Muscle layer of colon (tissue), 2 donors: Measurements from ENCODE around the gene HIPK3.

Source experiments
- H3K27ac ChIP-seq: one replicate; pipeline ENCODE4 v1.7.0; 2013; ENCODE audit warnings: low read depth, mild to moderate bottlenecking, low read length, moderate library complexity
- H3K27me3 ChIP-seq, 2 donors: one replicate each; pipeline ENCODE4 v1.7.0; 2013; ENCODE audit warnings: low read length in 2 of 2, mild to moderate bottlenecking in 2 of 2; ENCODE audit not compliant: insufficient read depth in 2 of 2, control insufficient read depth in 1 of 2
- H3K36me3 ChIP-seq: one replicate; pipeline ENCODE4 v1.7.0; 2013; ENCODE audit warnings: mild to moderate bottlenecking, low read length; ENCODE audit not compliant: insufficient read depth
- H3K4me1 ChIP-seq: one replicate; pipeline ENCODE4 v1.7.0; 2013; ENCODE audit warnings: mild to moderate bottlenecking, low read length; ENCODE audit not compliant: insufficient read depth
- H3K4me3 ChIP-seq, 2 donors: one replicate each; pipeline ENCODE4 v1.7.0; 2013; ENCODE audit warnings: low read length in 2 of 2, low read depth in 1 of 2, mild to moderate bottlenecking in 1 of 2, moderate library complexity in 1 of 2
- H3K9ac ChIP-seq: one replicate; pipeline ENCODE4 v1.7.0; 2013; ENCODE audit warnings: low read length
- H3K9me3 ChIP-seq: one replicate; pipeline ENCODE4 v1.7.0; 2013; ENCODE audit warnings: mild to moderate bottlenecking, low read length
- donor health status: abdominal sarcoma.
- donor health status: Adenocarcinoma of cecum.

The HIPK3 gene

DNA sequence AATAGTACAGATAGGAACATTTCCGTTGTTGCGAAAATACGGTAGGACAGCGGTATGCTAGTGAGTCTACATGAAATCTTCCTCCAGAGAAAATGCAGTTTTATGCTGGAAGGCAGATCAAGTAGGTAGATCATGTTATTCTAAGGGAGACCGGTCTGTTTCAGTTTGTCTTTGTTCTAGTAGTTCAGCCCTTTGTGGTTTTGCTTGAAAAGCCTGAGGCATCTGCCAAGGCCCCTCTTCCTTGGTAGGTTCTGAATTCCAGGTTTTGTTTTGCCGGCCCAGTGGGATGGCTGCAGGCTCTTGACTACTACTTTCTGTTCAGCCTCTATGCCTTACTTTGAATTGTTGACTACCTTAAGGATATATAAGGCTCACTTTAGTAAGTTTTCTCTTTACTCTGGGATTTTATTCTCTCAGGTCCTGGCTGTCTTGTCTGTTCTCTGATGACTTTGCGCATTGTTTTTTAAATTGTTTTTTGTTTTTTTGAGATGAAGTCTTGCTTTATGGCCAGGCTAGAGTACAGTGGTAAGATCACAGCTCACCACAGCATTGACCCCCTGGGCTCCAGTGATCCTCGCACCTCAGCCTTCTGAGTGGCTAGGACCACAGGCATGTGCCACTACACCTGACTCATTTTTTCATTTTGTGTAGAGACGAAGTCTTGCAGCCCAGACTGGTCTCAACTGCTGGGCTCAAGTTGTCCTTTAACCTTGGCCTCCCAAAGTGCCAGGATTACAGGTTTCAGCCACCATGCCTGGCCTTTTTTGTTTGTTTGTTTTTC lies 53.7 kb downstream of the HIPK3 start:
- Histone ChIP-seq H3K27me3 (no peaks in the 10 kb centered on the region), H3K9me3 (no peaks in the 10 kb centered on the region), H3K4me1 (peaks cover 34% of the 10 kb centered on the region), H3K9ac (no peak overlapping the region), H3K27ac (no peak overlapping the region), H3K36me3 (no peaks in the 10 kb centered on the region), H3K4me3 (no peak overlapping the region)

DNA sequence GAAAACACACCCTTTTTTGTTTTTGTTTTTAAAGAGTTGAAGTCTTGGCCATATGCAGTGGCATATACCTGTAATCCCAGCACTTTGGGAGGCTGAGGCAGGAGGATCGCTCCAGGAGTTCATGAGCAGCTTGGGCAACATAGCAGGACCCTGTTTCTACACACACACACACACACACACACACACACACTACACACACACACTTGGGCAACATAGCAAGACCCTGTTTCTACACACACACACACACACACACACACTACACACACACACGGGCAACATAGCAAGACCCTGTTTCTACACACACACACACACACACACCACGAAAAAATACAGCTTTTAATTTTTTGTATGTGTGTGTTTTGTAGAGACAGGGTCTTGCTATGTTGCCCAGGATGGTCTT lies 54.5 kb downstream of the HIPK3 start:
- H3K36me3 ChIP-seq: no peaks in the 10 kb centered on the region
- no peak overlapping the region for H3K27ac ChIP-seq
- peaks cover 38% of the 10 kb centered on the region for H3K4me1 ChIP-seq
- no peak overlapping the region for H3K9ac ChIP-seq
- H3K9me3 ChIP-seq: no peaks in the 10 kb centered on the region
- H3K4me3 ChIP-seq: no peak overlapping the region
- no peaks in the 10 kb centered on the region for H3K27me3 ChIP-seq

DNA sequence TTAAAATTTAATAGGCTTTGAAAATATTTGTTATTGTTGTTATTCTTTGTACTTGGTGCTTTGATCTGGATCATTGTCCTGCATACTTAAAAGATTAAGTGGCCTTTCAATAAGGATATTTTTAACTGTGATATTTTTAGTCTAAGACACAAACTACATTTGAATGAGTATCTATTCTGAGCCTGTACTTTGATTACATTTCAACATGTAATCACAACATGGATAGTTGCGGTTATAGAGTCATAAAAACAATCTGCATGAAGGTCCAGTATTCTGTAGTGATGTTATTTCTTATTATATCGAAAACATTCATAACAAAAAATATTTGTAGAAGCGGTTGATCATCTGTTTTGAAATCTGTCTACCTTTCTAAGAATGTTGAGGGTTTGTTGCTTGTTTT lies 58.6 kb downstream of the HIPK3 start:
- Histone ChIP-seq H3K9me3 (no peaks in the 10 kb centered on the region), H3K27me3 (no peaks in the 10 kb centered on the region), H3K27ac (no peak overlapping the region), H3K4me1 (peaks cover 43% of the 10 kb centered on the region), H3K4me3 (no peak overlapping the region), H3K9ac (no peak overlapping the region), H3K36me3 (no peaks in the 10 kb centered on the region)

DNA sequence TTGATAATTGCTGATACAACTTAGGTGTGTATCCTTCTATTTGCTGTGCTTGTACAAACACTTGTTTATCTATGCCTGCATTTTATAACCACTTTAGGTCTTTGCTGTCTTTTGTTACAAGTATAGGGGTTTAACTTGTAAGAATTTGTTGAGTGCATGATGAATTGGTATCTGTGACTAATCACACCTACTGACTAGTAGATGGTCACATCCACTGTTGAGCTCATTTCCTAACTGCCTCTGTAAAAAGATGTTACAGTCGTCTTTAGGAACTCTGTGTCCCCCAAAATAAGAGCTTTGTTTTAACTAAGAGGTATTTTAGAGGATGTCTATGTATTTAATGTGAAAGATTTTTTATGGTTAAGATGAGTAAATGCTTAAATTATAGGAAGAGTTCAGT lies 60.5 kb downstream of the HIPK3 start:
- H3K9ac ChIP-seq: no peak overlapping the region
- no peaks in the 10 kb centered on the region for H3K27me3 ChIP-seq
- H3K9me3 ChIP-seq: no peaks in the 10 kb centered on the region
- H3K27ac ChIP-seq: no peak overlapping the region
- H3K4me3 ChIP-seq: no peak overlapping the region
- H3K36me3 ChIP-seq: no peaks in the 10 kb centered on the region
- H3K4me1 ChIP-seq: peaks cover 39% of the 10 kb centered on the region

DNA sequence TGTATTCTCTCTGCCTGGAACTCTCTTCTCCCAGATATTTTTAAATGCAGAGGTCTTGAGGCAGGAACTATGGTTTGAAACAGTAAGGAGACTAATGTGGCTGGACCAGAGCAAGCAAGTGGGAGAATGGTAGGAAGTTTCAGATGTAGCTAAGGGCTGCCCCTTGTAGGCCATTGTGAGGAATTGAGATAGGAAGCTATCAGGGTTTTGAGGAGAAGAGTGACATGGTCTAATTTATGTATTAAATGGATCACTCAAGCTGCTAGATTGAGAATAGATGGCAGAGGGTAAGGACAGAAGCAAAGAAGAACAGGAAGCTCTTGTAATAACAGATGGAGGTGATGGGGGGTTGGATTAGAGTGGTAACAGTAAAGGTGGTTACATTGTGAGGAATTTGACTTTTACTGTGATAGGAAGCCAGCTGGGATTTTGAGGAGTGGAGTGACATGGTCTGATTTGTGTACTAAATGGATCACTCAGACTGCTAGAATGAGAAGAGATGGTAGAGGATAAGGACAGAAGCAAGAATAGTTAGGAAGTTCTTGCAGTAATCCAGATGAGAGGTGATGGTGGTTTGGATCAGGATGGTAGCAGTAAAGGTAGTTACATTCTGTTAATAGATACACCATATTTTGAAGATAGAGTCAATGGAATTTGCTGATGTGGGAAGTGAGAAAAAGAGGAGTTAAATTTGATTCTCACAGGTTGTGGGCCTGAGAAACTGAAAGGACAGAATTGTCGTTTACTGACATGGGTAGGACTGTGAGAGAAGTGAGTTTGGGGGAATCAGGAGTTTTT lies 63.0 kb downstream of the HIPK3 start:
- Histone ChIP-seq H3K4me1 (peaks cover 51% of the 10 kb centered on the region), H3K9me3 (no peaks in the 10 kb centered on the region), H3K27ac (no peak overlapping the region), H3K9ac (no peak overlapping the region), H3K36me3 (no peaks in the 10 kb centered on the region), H3K4me3 (no peak overlapping the region), H3K27me3 (no peaks in the 10 kb centered on the region)

DNA sequence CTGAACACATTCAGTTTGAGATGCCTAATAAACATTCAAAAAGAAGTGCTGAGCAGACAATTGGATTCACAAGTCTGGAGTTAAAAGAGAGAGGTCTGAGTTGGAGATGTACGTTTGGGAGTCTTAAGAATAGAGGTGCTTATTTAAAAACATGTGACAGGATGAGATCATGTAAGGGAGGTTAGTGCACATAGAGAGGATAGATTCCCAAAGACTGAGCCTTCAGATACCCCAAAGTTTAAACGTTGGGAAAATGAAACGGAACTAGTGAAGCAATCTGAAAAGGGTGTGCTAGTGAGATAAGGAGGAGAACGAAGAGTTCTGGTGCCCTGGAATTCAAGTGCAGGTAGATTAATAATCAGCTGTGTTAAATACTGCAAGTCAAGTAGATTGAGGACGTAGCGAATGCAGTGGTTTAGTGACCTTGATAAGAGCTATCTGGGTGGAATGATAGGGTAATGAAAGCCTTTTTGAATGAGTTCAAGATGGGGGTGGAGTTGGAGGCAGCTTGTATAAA lies 63.7 kb downstream of the HIPK3 start:
- Histone ChIP-seq H3K9ac (no peak overlapping the region), H3K36me3 (no peaks in the 10 kb centered on the region), H3K4me3 (no peak overlapping the region), H3K4me1 (peaks cover 51% of the 10 kb centered on the region), H3K27ac (no peak overlapping the region), H3K9me3 (no peaks in the 10 kb centered on the region), H3K27me3 (no peaks in the 10 kb centered on the region)

DNA sequence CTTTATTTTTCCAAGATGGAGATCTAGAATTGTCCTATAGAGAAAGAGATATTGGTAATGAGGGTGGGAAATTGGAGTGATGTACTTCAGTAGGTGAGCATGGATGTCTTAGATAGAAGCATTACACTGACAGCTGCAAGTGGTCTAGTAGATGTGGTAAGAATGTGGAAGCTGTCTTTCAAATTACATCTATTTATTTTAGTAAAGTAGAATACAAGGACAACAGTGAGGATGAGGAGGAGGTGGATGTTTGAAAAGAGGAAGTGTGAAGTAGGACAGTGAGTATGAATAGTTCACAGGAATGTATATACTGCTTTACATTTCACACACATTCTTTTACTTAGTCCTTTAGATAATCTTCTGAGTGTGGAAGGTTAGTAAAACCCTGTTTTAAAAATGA lies 64.2 kb downstream of the HIPK3 start:
- Histone ChIP-seq H3K4me1 (peaks cover 52% of the 10 kb centered on the region), H3K4me3 (no peak overlapping the region), H3K27me3 (no peaks in the 10 kb centered on the region)

DNA sequence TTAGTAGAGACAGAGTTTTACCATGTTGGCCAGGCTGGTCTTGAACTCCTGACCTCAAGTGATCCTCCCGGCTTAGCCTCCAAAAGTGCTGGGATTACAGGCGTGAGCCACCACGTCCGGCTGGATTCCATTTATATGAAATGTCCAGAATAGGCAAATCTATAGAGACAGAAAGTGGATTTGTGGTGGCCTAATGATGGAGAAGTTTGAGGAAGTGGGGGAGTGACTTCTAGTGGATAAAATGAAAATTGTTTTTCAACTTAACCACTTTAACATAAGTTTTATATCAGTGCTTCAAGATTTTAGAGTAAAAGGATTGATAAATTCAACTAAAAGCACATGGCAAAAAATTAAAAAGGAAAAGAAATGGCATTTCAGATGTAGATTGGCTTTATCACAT lies 66.2 kb downstream of the HIPK3 start:
- Histone ChIP-seq H3K9me3 (no peaks in the 10 kb centered on the region), H3K4me1 (peaks cover 62% of the 10 kb centered on the region), H3K27ac (no peak overlapping the region), H3K36me3 (no peaks in the 10 kb centered on the region), H3K4me3 (no peak overlapping the region), H3K9ac (no peak overlapping the region), H3K27me3 (no peaks in the 10 kb centered on the region)

More for the DNA sequence above, 64.2 kb downstream of the HIPK3 start:
- Histone ChIP-seq H3K9ac (no peak overlapping the region), H3K27ac (no peak overlapping the region), H3K9me3 (no peaks in the 10 kb centered on the region), H3K36me3 (no peaks in the 10 kb centered on the region)

DNA sequence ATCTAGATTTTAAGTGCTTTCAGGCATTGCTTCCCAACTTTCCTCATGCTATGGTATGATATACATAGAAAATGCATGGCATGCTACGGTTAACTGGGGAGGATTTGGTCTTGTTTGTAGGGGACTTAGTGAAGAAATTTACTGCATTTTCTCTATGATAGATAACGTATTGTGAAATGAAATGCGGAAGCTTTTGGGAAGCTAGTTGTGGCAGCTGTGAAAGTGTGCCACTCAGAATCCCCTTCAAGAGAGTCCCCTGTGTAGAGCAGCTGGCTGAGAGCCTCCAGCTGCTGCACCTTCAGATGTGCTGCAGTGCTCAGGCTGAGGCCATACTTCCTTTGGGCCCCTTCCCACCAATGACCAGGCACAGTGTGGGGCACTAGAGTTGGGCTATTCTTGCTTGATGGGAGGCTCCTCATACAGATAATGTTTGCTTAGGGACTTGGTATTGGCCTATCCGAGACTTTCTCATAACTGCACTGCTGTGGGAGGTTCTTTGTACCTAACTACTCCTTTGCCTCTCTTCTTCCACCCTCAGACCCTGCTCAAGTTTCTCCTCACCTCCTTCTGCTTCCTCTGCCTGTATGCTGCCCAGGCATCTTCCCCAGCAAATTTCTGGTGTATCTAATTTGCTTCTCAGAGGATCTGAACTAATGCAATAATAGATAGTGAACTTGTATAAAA lies 67.3 kb downstream of the HIPK3 start:
- no peaks in the 10 kb centered on the region for H3K9me3 ChIP-seq
- H3K4me1 ChIP-seq: peaks cover 62% of the 10 kb centered on the region
- H3K27ac ChIP-seq: no peak overlapping the region
- H3K9ac ChIP-seq: no peak overlapping the region
- H3K4me3 ChIP-seq: no peak overlapping the region
- no peaks in the 10 kb centered on the region for H3K27me3 ChIP-seq
- no peaks in the 10 kb centered on the region for H3K36me3 ChIP-seq

DNA sequence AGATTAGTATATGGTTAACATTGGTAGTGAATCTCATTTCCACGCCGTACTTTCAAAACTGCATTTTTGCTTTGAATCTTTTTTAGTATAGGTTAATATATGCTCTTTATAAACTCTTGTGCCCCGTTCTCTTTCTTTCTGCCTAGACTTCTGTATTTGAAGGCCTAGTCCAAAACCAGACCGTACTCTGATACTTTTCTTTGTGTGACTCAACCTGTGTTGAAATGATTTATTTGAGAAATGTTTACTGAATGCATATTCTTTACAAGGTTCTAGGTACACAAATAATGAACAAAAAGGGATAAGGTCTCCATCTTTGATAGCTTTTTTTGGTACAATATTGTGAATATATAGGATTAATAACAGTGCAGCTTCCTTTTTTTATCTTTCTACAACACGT lies 68.3 kb downstream of the HIPK3 start:
- H3K9me3 ChIP-seq: no peaks in the 10 kb centered on the region
- peaks cover 57% of the 10 kb centered on the region for H3K4me1 ChIP-seq
- no peaks in the 10 kb centered on the region for H3K36me3 ChIP-seq
- no peak overlapping the region for H3K9ac ChIP-seq
- no peak overlapping the region for H3K4me3 ChIP-seq
- H3K27me3 ChIP-seq: no peaks in the 10 kb centered on the region
- H3K27ac ChIP-seq: no peak overlapping the region

DNA sequence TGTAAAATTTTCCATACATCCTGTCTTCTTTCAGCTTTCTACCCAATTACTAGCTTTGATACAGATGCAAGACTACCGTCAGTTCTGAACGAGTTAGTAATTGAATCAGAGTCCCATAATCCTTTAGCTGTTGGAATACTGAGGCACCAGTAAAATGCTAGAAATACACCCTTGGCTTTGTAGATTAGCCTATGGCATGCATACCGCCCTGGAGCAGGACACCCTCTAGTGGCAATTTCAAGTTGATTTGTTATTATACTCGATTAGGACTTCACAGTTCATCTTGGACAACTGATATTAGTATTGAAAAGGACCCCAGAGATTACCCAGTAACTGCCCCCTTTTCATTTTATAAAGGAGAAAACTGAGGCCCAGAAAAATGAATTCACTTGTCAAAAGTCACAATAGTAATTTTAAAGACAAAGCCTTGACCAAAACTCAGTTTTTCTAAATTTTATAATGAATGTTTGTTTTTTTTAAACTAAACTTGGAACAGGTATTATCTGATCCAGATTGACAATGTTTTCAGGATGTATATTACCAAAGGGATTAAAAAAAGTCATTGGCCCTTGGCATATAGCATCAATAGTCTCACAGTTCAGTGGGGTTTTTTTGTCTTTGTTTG lies 72.6 kb downstream of the HIPK3 start:
- Histone ChIP-seq H3K4me3 (no peak overlapping the region), H3K27me3 (no peaks in the 10 kb centered on the region), H3K27ac (no peak overlapping the region), H3K4me1 (peaks cover 29% of the 10 kb centered on the region), H3K36me3 (no peaks in the 10 kb centered on the region), H3K9me3 (no peaks in the 10 kb centered on the region), H3K9ac (no peak overlapping the region)
